HEK293 (cell line): ENCODE measurements around the gene DHPS.
"Not testable (repeated sequence)": the region's sequence is repeated elsewhere in the genome, so short reads cannot be mapped to it uniquely, and the experiment has no call there.

Experiments used
- CTCF ChIA-PET: fragments of 350-600 bp; formaldehyde crosslinking; extraction: SDS; loops from one replicate; lab custom pipeline; 2021; ENCODE audit warnings: antibody characterized with exemption; lab: Yijun Ruan, JAX
- POLR2A ChIA-PET: fragments of 300-600 bp; formaldehyde crosslinking; extraction: SDS; loops from one replicate; lab custom pipeline; 2020; ENCODE audit warnings: antibody characterized with exemption, inconsistent platforms; lab: Yijun Ruan, JAX
- H3K27ac ChIP-seq: fragments of 200-500 bp; sonication (Bioruptor generic); 2 replicates; pipeline ENCODE4 v1.5.1; 2014; ENCODE audit warnings: low read depth, low read length, control low read depth, inconsistent platforms; ENCODE audit errors: extremely low read depth
- H3K36me3 ChIP-seq, 2 experiments: fragments of 200-500 bp in 1 of 2; sonication (Bioruptor generic) in 1 of 2; 1 replicate in 1 of 2; 2 replicates in 1 of 2; pipeline ENCODE4 v1.5.1; 2014 to 2017; ENCODE audit warnings: inconsistent platforms in 2 of 2, low read length in 2 of 2; ENCODE audit not compliant: control insufficient read depth in 2 of 2, insufficient read depth in 1 of 2
- H3K4me1 ChIP-seq: fragments of 200-500 bp; sonication (Bioruptor generic); 2 replicates; pipeline ENCODE4 v1.5.1; 2014; ENCODE audit warnings: mild to moderate bottlenecking, low read length, inconsistent platforms; ENCODE audit not compliant: control insufficient read depth, insufficient read depth
- H3K4me3 ChIP-seq: 2 replicates; pipeline ENCODE4 v1.5.1; 2011; ENCODE audit warnings: low read depth, mild to moderate bottlenecking, control low read depth, low read length, moderate library complexity
- H3K9me3 ChIP-seq: fragments of 200-500 bp; sonication (Bioruptor generic); 2 replicates; pipeline ENCODE4 v1.5.1; 2014; ENCODE audit warnings: low read depth, low read length, inconsistent platforms; ENCODE audit not compliant: control insufficient read depth, insufficient read depth
- GLI4 ChIP-seq: fragments of 450-650 bp; formaldehyde crosslinking; IDR thresholded peaks from 2 replicates; pipeline ENCODE4 v1.5.1; 2016; ENCODE audit warnings: missing biosample characterization, missing genetic modification characterization
- HOXA7 ChIP-seq: sonication (generic); formaldehyde crosslinking; IDR thresholded peaks from 2 replicates; pipeline ENCODE4 v1.8.1; 2022; ENCODE audit warnings: missing genetic modification reagents, borderline replicate concordance
- PRDM4 ChIP-seq: fragments of 450-650 bp; formaldehyde crosslinking; IDR thresholded peaks from 2 replicates; pipeline ENCODE4 v1.5.1; 2017; ENCODE audit warnings: missing biosample characterization, missing genetic modification characterization
- TSHZ1 ChIP-seq: fragments of 450-650 bp; formaldehyde crosslinking; IDR thresholded peaks from 2 replicates; pipeline ENCODE4 v1.5.1; 2016; ENCODE audit warnings: missing biosample characterization, missing genetic modification characterization, borderline replicate concordance
- ZBTB1 ChIP-seq: fragments of 450-650 bp; formaldehyde crosslinking; IDR thresholded peaks from 2 replicates; pipeline ENCODE4 v1.5.1; 2016; ENCODE audit warnings: missing biosample characterization, missing genetic modification characterization
- ZNF132 ChIP-seq: fragments of 450-650 bp; formaldehyde crosslinking; IDR thresholded peaks from 2 replicates; pipeline ENCODE4 v1.5.1; 2017; ENCODE audit warnings: missing biosample characterization, missing genetic modification characterization, borderline replicate concordance
- ZNF404 ChIP-seq: fragments of 450-650 bp; formaldehyde crosslinking; IDR thresholded peaks from 2 replicates; pipeline ENCODE4 v1.5.1; 2017; ENCODE audit warnings: missing biosample characterization, missing genetic modification characterization
- ZNF416 ChIP-seq: fragments of 450-650 bp; formaldehyde crosslinking; IDR thresholded peaks from 2 replicates; pipeline ENCODE4 v1.5.1; 2016; ENCODE audit warnings: missing biosample characterization, missing genetic modification characterization
- ZNF501 ChIP-seq: fragments of 450-650 bp; formaldehyde crosslinking; IDR thresholded peaks from 2 replicates; pipeline ENCODE4 v1.5.1; 2016; ENCODE audit warnings: missing biosample characterization, missing genetic modification characterization
- ZNF529 ChIP-seq: fragments of 450-650 bp; formaldehyde crosslinking; IDR thresholded peaks from 2 replicates; pipeline ENCODE4 v1.5.1; 2017; ENCODE audit warnings: missing genetic modification characterization, missing biosample characterization; ENCODE audit not compliant: insufficient replicate concordance
- ZNF600 ChIP-seq: fragments of 450-650 bp; formaldehyde crosslinking; IDR thresholded peaks from 2 replicates; pipeline ENCODE4 v1.5.1; 2016; ENCODE audit warnings: missing biosample characterization, missing genetic modification characterization
- ZNF670 ChIP-seq: fragments of 450-650 bp; formaldehyde crosslinking; IDR thresholded peaks from 2 replicates; pipeline ENCODE4 v1.5.1; 2016; ENCODE audit warnings: missing biosample characterization, missing genetic modification characterization, low read depth
- ZSCAN30 ChIP-seq: fragments of 450-650 bp; IDR thresholded peaks from 2 replicates; pipeline ENCODE4 v1.5.1; 2018; ENCODE audit warnings: missing biosample characterization, mild to moderate bottlenecking, missing genetic modification characterization, moderate library complexity
- ZSCAN4 ChIP-seq: fragments of 450-650 bp; formaldehyde crosslinking; IDR thresholded peaks from 2 replicates; pipeline ENCODE4 v1.5.1; 2017; ENCODE audit warnings: missing biosample characterization, missing genetic modification characterization
- TF ChIP-seq, protein P1 (sequence below): IDR thresholded peaks from 2 replicates; pipeline ENCODE4 v1.6.1; 2011; ENCODE audit warnings: mild to moderate bottlenecking, low read depth, low read length, borderline replicate concordance

The DHPS gene

GRCh38 chr19:12698138-12698537, 16.5 kb upstream of the DHPS start:
- Histone ChIP-seq H3K36me3 (peaks cover 24 to 57% of the 10 kb centered on the region in 2 experiments), H3K27ac (no peak overlapping the region), H3K4me1 (no peaks in the 10 kb centered on the region), H3K4me3 (no peak overlapping the region), H3K9me3 (no peaks in the 10 kb centered on the region)
- POLR2A ChIA-PET, result interaction anchor here (1.2 to 2.7 kb wide), 4 partner anchors 12 to 25 kb away, joined by 3 to 19 read pairs (median 9); partner anchors contain the start of genes DHPS and TNPO2
- CTCF ChIA-PET, result interaction anchor here (1.1 to 1.9 kb wide), 2 partner anchors 21 to 68 kb away, joined by 4 to 6 read pairs; no protein-coding TSS in a partner anchor
- TF ChIP-seq GLI4 (tag by site-specific recombination) (no peak), ZNF416 (tag by site-specific recombination) (no peak), ZSCAN30 (no peak), TSHZ1 (tag by site-specific recombination) (no peak), ZBTB1 (tag by site-specific recombination) (no peak), ZNF404 (tag by site-specific recombination) (no peak), ZNF670 (no peak), ZNF600 (tag by site-specific recombination) (no peak), ZNF529 (no peak), PRDM4 (tag by site-specific recombination) (no peak), ZNF501 (tag by site-specific recombination) (no peak), ZSCAN4 (tag by site-specific recombination) (no peak), ZNF132 (tag by site-specific recombination) (no peak), HOXA7 (CRISPR knock-in tag) (no peak)
- TF ChIP-seq, protein P1, sequence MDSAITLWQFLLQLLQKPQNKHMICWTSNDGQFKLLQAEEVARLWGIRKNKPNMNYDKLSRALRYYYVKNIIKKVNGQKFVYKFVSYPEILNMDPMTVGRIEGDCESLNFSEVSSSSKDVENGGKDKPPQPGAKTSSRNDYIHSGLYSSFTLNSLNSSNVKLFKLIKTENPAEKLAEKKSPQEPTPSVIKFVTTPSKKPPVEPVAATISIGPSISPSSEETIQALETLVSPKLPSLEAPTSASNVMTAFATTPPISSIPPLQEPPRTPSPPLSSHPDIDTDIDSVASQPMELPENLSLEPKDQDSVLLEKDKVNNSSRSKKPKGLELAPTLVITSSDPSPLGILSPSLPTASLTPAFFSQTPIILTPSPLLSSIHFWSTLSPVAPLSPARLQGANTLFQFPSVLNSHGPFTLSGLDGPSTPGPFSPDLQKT, result no peak

DNA sequence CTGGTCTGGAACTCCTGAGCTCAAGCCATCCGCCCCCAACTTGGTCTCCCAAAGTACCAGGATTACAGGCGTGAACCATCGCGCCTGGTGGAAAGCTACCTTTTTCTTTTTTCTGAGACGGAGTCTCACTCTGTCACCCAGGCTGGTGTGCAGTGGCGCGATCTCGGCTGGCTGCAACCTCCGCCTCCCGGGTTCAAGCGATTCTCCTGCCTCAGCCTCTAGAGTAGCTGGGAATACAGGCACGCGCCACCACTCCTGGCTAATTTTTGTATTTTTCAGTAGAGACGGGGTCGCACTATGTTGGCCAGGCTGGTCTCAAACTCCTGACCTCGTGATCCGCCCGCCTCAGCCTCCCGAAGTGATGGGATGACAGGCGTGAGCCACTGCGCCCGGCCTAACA, 15.7 kb upstream of the DHPS start:
- not testable (repeated sequence) for H3K4me1 ChIP-seq, H3K4me3 ChIP-seq, H3K27ac ChIP-seq, H3K9me3 ChIP-seq
- H3K36me3 ChIP-seq, result peaks cover 23 to 56% of the 10 kb centered on the region in 2 experiments
- ChIA-PET CTCF (interaction anchor here (0.5 to 1.9 kb wide), 4 partner anchors 12 to 98 kb away, joined by 3 to 4 read pairs (median 4); no protein-coding TSS in a partner anchor), POLR2A (interaction anchor here (1.2 to 2.7 kb wide), 6 partner anchors 11 to 193 kb away, joined by 3 to 19 read pairs (median 5); partner anchors contain the start of genes DHPS, GCDH and TNPO2)
